OCI-LY1 (cell line): ENCODE data around the gene ARHGAP24.

Source experiments
- H2AFZ ChIP-seq: fragments of 200-600 bp; sonication (generic), shearing (Covaris generic); 2 replicates; pipeline ENCODE4 v1.6.0; 2014; ENCODE audit warnings: antibody characterized with exemption, mild to moderate bottlenecking, low read length
- H3F3A ChIP-seq: fragments of 200-600 bp; sonication (generic), shearing (Covaris generic); 2 replicates; pipeline ENCODE4 v1.6.0; 2014; ENCODE audit warnings: mild to moderate bottlenecking, antibody characterized with exemption, low read length, moderate library complexity; ENCODE audit not compliant: insufficient read depth
- H3K27ac ChIP-seq: fragments of 200-600 bp; sonication (generic); 2 replicates; pipeline ENCODE4 v1.5.1; 2014; ENCODE audit warnings: low read length, mixed run types, mild to moderate bottlenecking, low read depth; ENCODE audit not compliant: poor library complexity, severe bottlenecking
- H3K27me3 ChIP-seq: fragments of 200-600 bp; sonication (generic); 2 replicates; pipeline ENCODE4 v1.6.0; 2014; ENCODE audit warnings: antibody characterized with exemption, mild to moderate bottlenecking, low read length, moderate library complexity; ENCODE audit not compliant: insufficient read depth
- H3K36me3 ChIP-seq: fragments of 200-600 bp; sonication (generic); 2 replicates; pipeline ENCODE4 v1.6.1; 2014; ENCODE audit warnings: mild to moderate bottlenecking, antibody characterized with exemption, low read length, moderate library complexity, mixed read lengths; ENCODE audit not compliant: insufficient read depth
- H3K4me1 ChIP-seq: fragments of 200-600 bp; sonication (generic); 2 replicates; pipeline ENCODE4 v1.5.1; 2014; ENCODE audit warnings: mild to moderate bottlenecking, low read length, moderate library complexity; ENCODE audit not compliant: insufficient read depth, severe bottlenecking
- H3K4me2 ChIP-seq: fragments of 200-600 bp; sonication (generic), shearing (Covaris generic); 2 replicates; pipeline ENCODE4 v1.6.1; 2014; ENCODE audit warnings: low read length
- H3K4me3 ChIP-seq: fragments of 200-600 bp; sonication (generic); 2 replicates; pipeline ENCODE4 v1.5.1; 2014; ENCODE audit warnings: low read length, low read depth, mild to moderate bottlenecking, mixed read lengths; ENCODE audit not compliant: poor library complexity, severe bottlenecking
- H3K79me2 ChIP-seq: fragments of 200-600 bp; shearing (Covaris generic); 2 replicates; pipeline ENCODE4 v1.6.1; 2016; ENCODE audit warnings: mixed run types, low read length, mixed read lengths; ENCODE audit not compliant: insufficient read depth
- H3K9ac ChIP-seq: fragments of 200-600 bp; sonication (generic), shearing (Covaris generic); 2 replicates; pipeline ENCODE4 v1.6.1; 2014; ENCODE audit warnings: mild to moderate bottlenecking, low read length, mixed read lengths
- H3K9me2 ChIP-seq: fragments of 200-600 bp; sonication (generic), shearing (Covaris generic); 2 replicates; pipeline ENCODE4 v1.6.1; 2014; ENCODE audit warnings: low read depth, mild to moderate bottlenecking, low read length, mixed read lengths
- H3K9me3 ChIP-seq: fragments of 200-600 bp; shearing (Covaris generic); 2 replicates; pipeline ENCODE4 v1.6.1; 2014; ENCODE audit warnings: low read length, mixed read lengths
- H4K20me1 ChIP-seq: fragments of 200-600 bp; sonication (generic), shearing (Covaris generic); 2 replicates; pipeline ENCODE4 v1.6.0; 2016; ENCODE audit warnings: mild to moderate bottlenecking, low read length; ENCODE audit not compliant: insufficient read depth
- CTCF ChIP-seq: fragments of 200-600 bp; sonication (generic), shearing (Covaris generic); IDR thresholded peaks from 2 replicates; pipeline ENCODE4 v1.5.1; 2017; ENCODE audit warnings: mild to moderate bottlenecking, antibody characterized with exemption, low read length, moderate library complexity, mixed read lengths
- EZH2 ChIP-seq: fragments of 200-600 bp; sonication (generic), shearing (Covaris generic); IDR thresholded peaks from 2 replicates; pipeline ENCODE4 v1.8.0; 2017; ENCODE audit warnings: borderline replicate concordance, mixed run types, mild to moderate bottlenecking, antibody characterized with exemption, low read length, moderate library complexity, mixed read lengths

ARHGAP24 gene

GRCh38 chr4:85783483-85783882 is 308.5 kb downstream of the ARHGAP24 start:
- Histone ChIP-seq H3K9me2 (no peaks in the 10 kb centered on the region), H3K4me2 (no peak overlapping the region), H3K27ac (peak overlapping the region; percentile 34), H3K27me3 (no peaks in the 10 kb centered on the region), H3K4me3 (no peak overlapping the region), H3K9ac (no peak overlapping the region), H3K4me1 (peaks cover 59% of the 10 kb centered on the region), H2AFZ (no peak overlapping the region), H4K20me1 (no peaks in the 10 kb centered on the region), H3K36me3 (peaks cover 16% of the 10 kb centered on the region; the same call in 1 of the 2 replicates), H3F3A (no peaks in the 10 kb centered on the region), H3K79me2 (peaks cover 48% of the 10 kb centered on the region), H3K9me3 (no peaks in the 10 kb centered on the region)
- TF ChIP-seq CTCF, result no peak
- no peak for TF ChIP-seq EZH2

GRCh38 chr4:85783900-85784299 is 308.9 kb downstream of the ARHGAP24 start:
- H3F3A ChIP-seq, result no peaks in the 10 kb centered on the region
- TF ChIP-seq EZH2, result no peak
- no peak for TF ChIP-seq CTCF
- H3K79me2 ChIP-seq, result peaks cover 47% of the 10 kb centered on the region
- H3K4me1 ChIP-seq, result peaks cover 54% of the 10 kb centered on the region
- H4K20me1 ChIP-seq, result no peaks in the 10 kb centered on the region
- no peak overlapping the region for H2AFZ ChIP-seq
- no peak overlapping the region for H3K4me2 ChIP-seq
- no peaks in the 10 kb centered on the region for H3K27me3 ChIP-seq
- H3K9ac ChIP-seq, result no peak overlapping the region
- no peak overlapping the region for H3K4me3 ChIP-seq
- peak overlapping the region; percentile 34 for H3K27ac ChIP-seq
- no peaks in the 10 kb centered on the region for H3K9me3 ChIP-seq
- H3K9me2 ChIP-seq, result no peaks in the 10 kb centered on the region
- H3K36me3 ChIP-seq, result peaks cover 16% of the 10 kb centered on the region; the same call in 1 of the 2 replicates

GRCh38 chr4:85784348-85784747 is 309.4 kb downstream of the ARHGAP24 start:
- Histone ChIP-seq H3K79me2 (peaks cover 47% of the 10 kb centered on the region), H3K9me3 (no peaks in the 10 kb centered on the region), H4K20me1 (no peaks in the 10 kb centered on the region), H3K9me2 (no peaks in the 10 kb centered on the region), H3K4me3 (no peak overlapping the region), H3K27ac (peak overlapping the region; percentile 34), H3K9ac (no peak overlapping the region), H3F3A (no peaks in the 10 kb centered on the region), H3K4me2 (no peak overlapping the region), H2AFZ (no peak overlapping the region), H3K36me3 (peaks cover 16% of the 10 kb centered on the region; the same call in 1 of the 2 replicates), H3K27me3 (no peaks in the 10 kb centered on the region), H3K4me1 (peaks cover 50% of the 10 kb centered on the region)
- TF ChIP-seq EZH2 (no peak), CTCF (no peak)
